DOHH2 (cell line): ENCODE data around the gene GRID2.

Source experiments
- H3F3A ChIP-seq: fragments of 200-600 bp; sonication (generic), shearing (Covaris generic); 2 replicates; pipeline ENCODE4 v1.6.0; 2016; ENCODE audit warnings: antibody characterized with exemption, mild to moderate bottlenecking; ENCODE audit not compliant: control insufficient read depth, insufficient read depth
- H3K27ac ChIP-seq: fragments of 200-600 bp; sonication (generic); 2 replicates; pipeline ENCODE4 v1.5.1; 2014; ENCODE audit warnings: low read depth, mild to moderate bottlenecking, low read length, moderate library complexity
- H3K27me3 ChIP-seq: fragments of 200-600 bp; sonication (generic); 2 replicates; pipeline ENCODE4 v1.6.1; 2014; ENCODE audit warnings: mild to moderate bottlenecking, low read length, mixed read lengths; ENCODE audit not compliant: control insufficient read depth
- H3K36me3 ChIP-seq: fragments of 200-600 bp; sonication (generic); 2 replicates; pipeline ENCODE4 v1.6.1; 2014; ENCODE audit warnings: mild to moderate bottlenecking, low read length, moderate library complexity, mixed read lengths; ENCODE audit not compliant: control insufficient read depth
- H3K4me1 ChIP-seq: fragments of 200-600 bp; sonication (generic); 2 replicates; pipeline ENCODE4 v1.6.1; 2014; ENCODE audit warnings: mild to moderate bottlenecking, low read length, mixed read lengths; ENCODE audit not compliant: control insufficient read depth
- H3K4me2 ChIP-seq: fragments of 200-600 bp; sonication (generic); 2 replicates; pipeline ENCODE4 v1.6.0; 2014; ENCODE audit warnings: mild to moderate bottlenecking, low read length, moderate library complexity
- H3K4me3 ChIP-seq: fragments of 200-600 bp; sonication (generic); 2 replicates; pipeline ENCODE4 v1.5.1; 2014; ENCODE audit warnings: mild to moderate bottlenecking, low read length, mixed read lengths
- H3K79me2 ChIP-seq: fragments of 200-600 bp; sonication (generic); 2 replicates; pipeline ENCODE4 v1.6.1; 2014; ENCODE audit warnings: mild to moderate bottlenecking, low read length, mixed read lengths; ENCODE audit not compliant: control insufficient read depth
- H3K9me2 ChIP-seq: fragments of 200-600 bp; sonication (generic); replicated peaks from 2 replicates; pipeline ENCODE4 v1.6.1; 2014; ENCODE audit warnings: mild to moderate bottlenecking, low read length, mixed read lengths; ENCODE audit not compliant: control insufficient read depth
- H3K9me3 ChIP-seq: fragments of 200-600 bp; sonication (generic); 2 replicates; pipeline ENCODE4 v1.6.1; 2014; ENCODE audit warnings: antibody characterized with exemption, low read length, mixed read lengths; ENCODE audit not compliant: control insufficient read depth, insufficient read depth
- H4K20me1 ChIP-seq: fragments of 200-600 bp; sonication (generic); 2 replicates; pipeline ENCODE4 v1.6.0; 2014; ENCODE audit warnings: low read depth, mild to moderate bottlenecking, antibody characterized with exemption, low read length, moderate library complexity; ENCODE audit not compliant: control insufficient read depth, insufficient read depth
- EZH2phosphoT487 ChIP-seq: fragments of 200-600 bp; sonication (generic); IDR thresholded peaks from 2 replicates; pipeline ENCODE4 v1.6.1; 2017; ENCODE audit warnings: borderline replicate concordance, mild to moderate bottlenecking, antibody characterized with exemption, low read length, moderate library complexity, mixed read lengths
- TF ChIP-seq, protein P1 (sequence below): fragments of 200-600 bp; sonication (generic); IDR thresholded peaks from one replicate; pipeline ENCODE4 v1.5.1; 2014; ENCODE audit warnings: antibody characterized with exemption, mild to moderate bottlenecking, low read depth, low read length; ENCODE audit not compliant: poor library complexity, severe bottlenecking

The GRID2 gene

DNA sequence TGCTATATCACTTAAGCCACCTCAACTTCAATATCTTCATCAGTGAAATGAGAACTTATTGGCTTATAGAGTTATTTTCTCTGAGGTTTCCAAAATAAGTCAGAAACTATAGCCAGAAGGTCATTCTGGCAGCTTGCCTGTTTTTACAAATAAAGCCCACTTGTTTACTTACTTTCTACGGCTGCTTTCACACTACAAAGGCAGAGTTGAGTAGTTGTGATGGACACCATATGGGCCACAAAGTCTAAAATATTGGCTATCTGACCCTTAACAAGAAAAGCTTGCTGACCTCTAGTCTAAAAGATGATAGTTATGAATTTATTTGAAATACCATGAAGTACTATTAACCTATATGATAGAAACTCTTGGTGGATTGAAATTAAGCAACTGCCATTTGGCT, 1457.5 kb downstream of the GRID2 start:
- H3K4me2 ChIP-seq = no peak overlapping the region
- no peaks in the 10 kb centered on the region for H3F3A ChIP-seq
- no peak overlapping the region for H3K27ac ChIP-seq
- TF ChIP-seq, protein P1, sequence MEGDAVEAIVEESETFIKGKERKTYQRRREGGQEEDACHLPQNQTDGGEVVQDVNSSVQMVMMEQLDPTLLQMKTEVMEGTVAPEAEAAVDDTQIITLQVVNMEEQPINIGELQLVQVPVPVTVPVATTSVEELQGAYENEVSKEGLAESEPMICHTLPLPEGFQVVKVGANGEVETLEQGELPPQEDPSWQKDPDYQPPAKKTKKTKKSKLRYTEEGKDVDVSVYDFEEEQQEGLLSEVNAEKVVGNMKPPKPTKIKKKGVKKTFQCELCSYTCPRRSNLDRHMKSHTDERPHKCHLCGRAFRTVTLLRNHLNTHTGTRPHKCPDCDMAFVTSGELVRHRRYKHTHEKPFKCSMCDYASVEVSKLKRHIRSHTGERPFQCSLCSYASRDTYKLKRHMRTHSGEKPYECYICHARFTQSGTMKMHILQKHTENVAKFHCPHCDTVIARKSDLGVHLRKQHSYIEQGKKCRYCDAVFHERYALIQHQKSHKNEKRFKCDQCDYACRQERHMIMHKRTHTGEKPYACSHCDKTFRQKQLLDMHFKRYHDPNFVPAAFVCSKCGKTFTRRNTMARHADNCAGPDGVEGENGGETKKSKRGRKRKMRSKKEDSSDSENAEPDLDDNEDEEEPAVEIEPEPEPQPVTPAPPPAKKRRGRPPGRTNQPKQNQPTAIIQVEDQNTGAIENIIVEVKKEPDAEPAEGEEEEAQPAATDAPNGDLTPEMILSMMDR = no peak
- no peak for TF ChIP-seq EZH2phosphoT487
- no peaks in the 10 kb centered on the region for H3K9me2 ChIP-seq
- H3K4me1 ChIP-seq = no peaks in the 10 kb centered on the region
- no peak overlapping the region for H3K4me3 ChIP-seq
- H3K79me2 ChIP-seq = no peaks in the 10 kb centered on the region
- no peaks in the 10 kb centered on the region for H4K20me1 ChIP-seq
- H3K9me3 ChIP-seq = no peaks in the 10 kb centered on the region
- no peaks in the 10 kb centered on the region for H3K36me3 ChIP-seq
- H3K27me3 ChIP-seq = no peaks in the 10 kb centered on the region

DNA sequence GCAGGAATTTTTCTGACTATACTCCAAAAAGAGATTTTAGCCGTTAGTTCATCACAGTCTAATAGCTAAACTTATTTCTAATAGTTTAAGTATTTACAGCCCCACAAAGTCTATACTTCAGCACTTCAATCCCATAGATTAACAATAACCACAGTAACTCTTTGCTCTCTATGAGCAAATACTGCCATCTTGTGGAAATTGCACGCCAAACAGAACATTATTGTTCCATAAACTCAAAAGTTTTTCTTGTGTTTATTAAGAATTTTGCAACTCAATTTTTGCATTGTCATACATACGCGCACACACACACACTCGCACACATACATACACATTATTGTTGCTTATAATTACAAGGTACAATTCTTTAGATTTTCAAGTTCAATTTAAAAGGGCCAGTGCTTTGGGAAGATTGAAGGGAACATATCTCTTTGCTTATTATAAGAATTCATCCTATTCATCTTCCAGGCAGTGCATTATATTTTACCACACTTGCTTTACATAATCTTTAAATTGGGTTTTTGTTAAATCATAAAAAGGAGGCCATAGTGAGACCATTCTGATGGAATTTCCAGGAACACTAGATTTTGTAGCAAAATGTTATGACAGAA, 1461.0 kb downstream of the GRID2 start:
- Histone ChIP-seq H3K27ac (no peak overlapping the region), H3K4me2 (no peak overlapping the region), H3K9me2 (no peaks in the 10 kb centered on the region), H3F3A (no peaks in the 10 kb centered on the region), H3K4me1 (no peaks in the 10 kb centered on the region), H4K20me1 (no peaks in the 10 kb centered on the region), H3K9me3 (no peaks in the 10 kb centered on the region), H3K79me2 (no peaks in the 10 kb centered on the region), H3K4me3 (no peak overlapping the region), H3K36me3 (no peaks in the 10 kb centered on the region), H3K27me3 (no peaks in the 10 kb centered on the region)
- TF ChIP-seq, protein P1 = peak; percentile 78
- TF ChIP-seq EZH2phosphoT487 = no peak

DNA sequence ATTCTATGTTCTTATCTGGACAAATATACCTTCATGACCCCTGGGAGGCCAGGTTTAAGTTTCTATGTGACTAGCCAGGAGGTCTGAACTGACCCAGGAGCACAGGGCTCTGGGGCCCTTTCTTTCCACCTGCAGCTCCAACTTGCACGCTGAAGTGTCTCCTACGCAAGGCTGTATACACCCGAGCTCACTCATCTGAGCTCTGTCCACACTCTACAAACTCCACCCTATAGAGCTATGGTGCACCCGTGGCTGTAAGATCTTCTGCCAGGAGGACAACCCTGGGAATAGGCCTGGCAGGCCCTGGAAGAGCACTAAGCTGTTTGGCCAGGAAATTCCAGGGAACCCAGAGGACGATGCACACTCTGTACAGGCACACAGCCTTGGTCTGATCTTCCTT, 1464.2 kb downstream of the GRID2 start:
- TF ChIP-seq, protein P1 = no peak
- TF ChIP-seq EZH2phosphoT487 = no peak
- Histone ChIP-seq H3K79me2 (no peaks in the 10 kb centered on the region), H3K9me3 (no peaks in the 10 kb centered on the region), H3K4me2 (no peak overlapping the region), H3K27ac (no peak overlapping the region), H3K27me3 (no peaks in the 10 kb centered on the region), H3K4me3 (no peak overlapping the region), H3K36me3 (no peaks in the 10 kb centered on the region), H3F3A (no peaks in the 10 kb centered on the region), H4K20me1 (no peaks in the 10 kb centered on the region), H3K9me2 (no peaks in the 10 kb centered on the region), H3K4me1 (no peaks in the 10 kb centered on the region)
